ENCODE measurements around the gene CYLD. TPM values are rescaled to one million over a fixed set of nuclear protein-coding genes. Genes with fewer than 3 reads are reported as not detected.

Gene CYLD
- polyA plus RNA-seq, 1 donor from 2014 or later: 27.6 TPM

DNA sequence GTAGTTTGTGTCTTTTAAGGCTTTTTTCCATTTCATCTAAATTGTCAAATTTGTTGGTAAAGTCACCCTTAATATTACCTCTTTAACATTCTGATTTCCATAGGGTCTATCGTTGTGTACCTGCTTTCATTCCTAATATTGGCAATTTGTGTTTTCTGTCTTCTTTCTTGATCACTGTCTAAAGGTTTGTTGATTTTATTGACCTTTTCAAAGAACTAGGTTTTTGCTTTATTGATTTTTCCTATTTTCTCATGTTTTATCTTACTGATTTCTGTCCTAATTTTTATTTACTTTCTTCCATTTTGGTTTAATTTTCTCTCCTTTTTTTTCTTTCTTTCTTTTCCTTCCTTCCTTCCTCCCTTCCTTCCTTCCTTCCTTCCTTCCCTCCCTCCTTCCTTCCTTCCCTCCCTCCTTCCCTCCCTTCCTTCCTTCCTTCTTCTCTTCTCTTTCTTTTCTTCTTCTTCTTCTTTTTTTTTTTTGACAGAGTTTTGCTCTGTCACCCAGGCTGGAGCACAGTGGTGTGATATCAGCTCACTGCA, 86.3 kb downstream of the CYLD start:
- H3K4me2 ChIP-seq (ENCODE audit: low read length): no peak overlapping the region
- no peak overlapping the region for H3K9ac ChIP-seq (ENCODE audit: low read length)
- H4K20me1 ChIP-seq (ENCODE audit: insufficient read depth): no peaks in the 10 kb centered on the region
- H3K79me2 ChIP-seq (replicated peaks; ENCODE audit: insufficient read depth, low read length): no peaks in the 10 kb centered on the region
- no peak overlapping the region for H2AFZ ChIP-seq (ENCODE audit: low read depth, low read length)
- no peaks in the 10 kb centered on the region for H3K9me2 ChIP-seq (ENCODE audit: insufficient read depth, low read length)
- TF ChIP-seq RAD21 (conservative IDR thresholded peaks at IDR 0.05): no peak
- TF ChIP-seq, protein P1, sequence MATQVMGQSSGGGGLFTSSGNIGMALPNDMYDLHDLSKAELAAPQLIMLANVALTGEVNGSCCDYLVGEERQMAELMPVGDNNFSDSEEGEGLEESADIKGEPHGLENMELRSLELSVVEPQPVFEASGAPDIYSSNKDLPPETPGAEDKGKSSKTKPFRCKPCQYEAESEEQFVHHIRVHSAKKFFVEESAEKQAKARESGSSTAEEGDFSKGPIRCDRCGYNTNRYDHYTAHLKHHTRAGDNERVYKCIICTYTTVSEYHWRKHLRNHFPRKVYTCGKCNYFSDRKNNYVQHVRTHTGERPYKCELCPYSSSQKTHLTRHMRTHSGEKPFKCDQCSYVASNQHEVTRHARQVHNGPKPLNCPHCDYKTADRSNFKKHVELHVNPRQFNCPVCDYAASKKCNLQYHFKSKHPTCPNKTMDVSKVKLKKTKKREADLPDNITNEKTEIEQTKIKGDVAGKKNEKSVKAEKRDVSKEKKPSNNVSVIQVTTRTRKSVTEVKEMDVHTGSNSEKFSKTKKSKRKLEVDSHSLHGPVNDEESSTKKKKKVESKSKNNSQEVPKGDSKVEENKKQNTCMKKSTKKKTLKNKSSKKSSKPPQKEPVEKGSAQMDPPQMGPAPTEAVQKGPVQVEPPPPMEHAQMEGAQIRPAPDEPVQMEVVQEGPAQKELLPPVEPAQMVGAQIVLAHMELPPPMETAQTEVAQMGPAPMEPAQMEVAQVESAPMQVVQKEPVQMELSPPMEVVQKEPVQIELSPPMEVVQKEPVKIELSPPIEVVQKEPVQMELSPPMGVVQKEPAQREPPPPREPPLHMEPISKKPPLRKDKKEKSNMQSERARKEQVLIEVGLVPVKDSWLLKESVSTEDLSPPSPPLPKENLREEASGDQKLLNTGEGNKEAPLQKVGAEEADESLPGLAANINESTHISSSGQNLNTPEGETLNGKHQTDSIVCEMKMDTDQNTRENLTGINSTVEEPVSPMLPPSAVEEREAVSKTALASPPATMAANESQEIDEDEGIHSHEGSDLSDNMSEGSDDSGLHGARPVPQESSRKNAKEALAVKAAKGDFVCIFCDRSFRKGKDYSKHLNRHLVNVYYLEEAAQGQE (IDR thresholded peaks at IDR 0.05; ENCODE audit: borderline replicate concordance): no peak
- no peak for TF ChIP-seq EP300 (conservative IDR thresholded peaks at IDR 0.05; ENCODE audit: poor library complexity, severe bottlenecking)
- no peak for TF ChIP-seq TAF1 (IDR thresholded peaks at IDR 0.05; ENCODE audit: low read depth)
- no peak for TF ChIP-seq MXI1 (conservative IDR thresholded peaks at IDR 0.05; ENCODE audit: poor library complexity, severe bottlenecking)
- no peak for TF ChIP-seq SMC3 (conservative IDR thresholded peaks at IDR 0.05; ENCODE audit: poor library complexity)
- no peak for TF ChIP-seq EZH2 (IDR thresholded peaks at IDR 0.05; ENCODE audit: borderline replicate concordance, insufficient read depth, low read length, poor library complexity, severe bottlenecking)
- no peak for TF ChIP-seq POLR2AphosphoS5 (IDR thresholded peaks at IDR 0.05)
- TF ChIP-seq, protein P2, sequence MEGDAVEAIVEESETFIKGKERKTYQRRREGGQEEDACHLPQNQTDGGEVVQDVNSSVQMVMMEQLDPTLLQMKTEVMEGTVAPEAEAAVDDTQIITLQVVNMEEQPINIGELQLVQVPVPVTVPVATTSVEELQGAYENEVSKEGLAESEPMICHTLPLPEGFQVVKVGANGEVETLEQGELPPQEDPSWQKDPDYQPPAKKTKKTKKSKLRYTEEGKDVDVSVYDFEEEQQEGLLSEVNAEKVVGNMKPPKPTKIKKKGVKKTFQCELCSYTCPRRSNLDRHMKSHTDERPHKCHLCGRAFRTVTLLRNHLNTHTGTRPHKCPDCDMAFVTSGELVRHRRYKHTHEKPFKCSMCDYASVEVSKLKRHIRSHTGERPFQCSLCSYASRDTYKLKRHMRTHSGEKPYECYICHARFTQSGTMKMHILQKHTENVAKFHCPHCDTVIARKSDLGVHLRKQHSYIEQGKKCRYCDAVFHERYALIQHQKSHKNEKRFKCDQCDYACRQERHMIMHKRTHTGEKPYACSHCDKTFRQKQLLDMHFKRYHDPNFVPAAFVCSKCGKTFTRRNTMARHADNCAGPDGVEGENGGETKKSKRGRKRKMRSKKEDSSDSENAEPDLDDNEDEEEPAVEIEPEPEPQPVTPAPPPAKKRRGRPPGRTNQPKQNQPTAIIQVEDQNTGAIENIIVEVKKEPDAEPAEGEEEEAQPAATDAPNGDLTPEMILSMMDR (IDR thresholded peaks at IDR 0.05; ENCODE audit: poor library complexity, severe bottlenecking): no peak
- peaks cover 1% of the 10 kb centered on the region for H3K27me3 ChIP-seq (ENCODE audit: insufficient read depth, low read depth, low read length)
- no peaks in the 10 kb centered on the region for H3K36me3 ChIP-seq (ENCODE audit: insufficient read depth, low read length)
- no peaks in the 10 kb centered on the region for H3K9me3 ChIP-seq (ENCODE audit: low read length)
- H3K4me3 ChIP-seq (ENCODE audit: low read length): no peak overlapping the region
- no peak overlapping the region for H3K27ac ChIP-seq (ENCODE audit: low read length)
- no peaks in the 10 kb centered on the region for H3F3A ChIP-seq (ENCODE audit: insufficient read depth, low read length, poor library complexity, severe bottlenecking)

DNA sequence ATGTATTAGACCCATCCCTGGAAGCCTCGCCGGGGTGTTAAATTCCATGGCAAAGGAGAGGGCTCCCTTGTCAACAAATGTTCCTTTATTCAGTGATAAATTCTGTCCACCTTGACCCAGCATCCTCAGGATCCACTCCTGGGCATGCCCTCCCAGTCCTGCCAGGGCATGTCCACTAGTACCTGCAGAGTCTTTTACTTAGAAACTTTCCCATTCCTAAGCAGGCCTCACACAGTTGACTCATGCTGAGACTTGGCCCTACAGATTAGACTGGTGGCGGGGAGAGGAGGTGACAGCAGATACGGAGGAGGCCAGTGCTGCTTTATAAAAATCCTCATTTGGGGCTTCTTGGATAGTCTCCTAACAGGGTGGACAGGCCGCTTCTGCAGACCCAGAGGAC, 88.8 kb downstream of the CYLD start:
- Histone ChIP-seq H3K9me3 (ENCODE audit: low read length) (no peaks in the 10 kb centered on the region), H3K9ac (ENCODE audit: low read length) (no peak overlapping the region), H3K27me3 (ENCODE audit: insufficient read depth, low read depth, low read length) (peaks cover 7% of the 10 kb centered on the region), H3K4me3 (ENCODE audit: low read length) (no peak overlapping the region), H2AFZ (ENCODE audit: low read depth, low read length) (no peak overlapping the region), H3F3A (ENCODE audit: insufficient read depth, low read length, poor library complexity, severe bottlenecking) (no peaks in the 10 kb centered on the region), H3K4me2 (ENCODE audit: low read length) (no peak overlapping the region), H3K36me3 (ENCODE audit: insufficient read depth, low read length) (no peaks in the 10 kb centered on the region), H3K79me2 (replicated peaks; ENCODE audit: insufficient read depth, low read length) (no peaks in the 10 kb centered on the region), H4K20me1 (ENCODE audit: insufficient read depth) (no peaks in the 10 kb centered on the region), H3K27ac (ENCODE audit: low read length) (no peak overlapping the region), H3K9me2 (ENCODE audit: insufficient read depth, low read length) (no peaks in the 10 kb centered on the region)
- no peak for TF ChIP-seq SMC3 (conservative IDR thresholded peaks at IDR 0.05; ENCODE audit: poor library complexity)
- TF ChIP-seq EP300 (conservative IDR thresholded peaks at IDR 0.05; ENCODE audit: poor library complexity, severe bottlenecking): no peak
- TF ChIP-seq RAD21 (conservative IDR thresholded peaks at IDR 0.05): no peak
- TF ChIP-seq EZH2 (IDR thresholded peaks at IDR 0.05; ENCODE audit: borderline replicate concordance, insufficient read depth, low read length, poor library complexity, severe bottlenecking): no peak
- TF ChIP-seq, protein P2 (IDR thresholded peaks at IDR 0.05; ENCODE audit: poor library complexity, severe bottlenecking): no peak
- TF ChIP-seq TAF1 (IDR thresholded peaks at IDR 0.05; ENCODE audit: low read depth): no peak
- no peak for TF ChIP-seq POLR2AphosphoS5 (IDR thresholded peaks at IDR 0.05)
- TF ChIP-seq MXI1 (conservative IDR thresholded peaks at IDR 0.05; ENCODE audit: poor library complexity, severe bottlenecking): no peak
- TF ChIP-seq, protein P1 (IDR thresholded peaks at IDR 0.05; ENCODE audit: borderline replicate concordance): no peak

Measured in neural cell (in vitro differentiated cells).